ENCODE data around the gene PIK3C2G. TPM values are rescaled to one million over a fixed set of nuclear protein-coding genes. Genes with fewer than 3 reads are reported as not detected.

Gene PIK3C2G
- total RNA-seq, 2 donors from 2014 or later, result not detected

GRCh38 chr12:18320976-18321375 is 59.7 kb downstream of the PIK3C2G start:
- ATAC-seq (no peak), DNase-seq (no peak)
- intact Hi-C loops (cut with DNase I), result no loop called here

DNA sequence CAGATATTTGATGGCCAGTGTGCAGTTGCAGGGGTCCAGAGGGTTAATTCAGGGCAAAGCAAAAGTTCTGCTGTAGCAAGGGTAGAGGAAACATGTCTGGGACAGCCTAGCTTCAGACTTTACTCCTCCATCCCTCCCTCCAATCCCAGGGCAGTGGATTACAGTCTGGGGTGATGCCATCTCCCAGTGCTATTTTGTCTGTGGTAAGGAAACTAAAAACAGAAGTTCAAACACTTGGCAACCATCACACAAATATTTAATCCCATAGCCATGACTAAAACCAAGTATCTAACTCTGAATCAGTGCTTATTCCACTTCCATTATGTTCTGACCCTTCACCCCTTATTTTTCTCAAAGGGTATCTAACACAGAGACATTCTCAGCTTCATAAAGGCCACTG is 61.8 kb downstream of the PIK3C2G start:
- intact Hi-C loops (cut with DNase I), result no loop called here
- ATAC-seq, result no peak
- no peak for DNase-seq

DNA sequence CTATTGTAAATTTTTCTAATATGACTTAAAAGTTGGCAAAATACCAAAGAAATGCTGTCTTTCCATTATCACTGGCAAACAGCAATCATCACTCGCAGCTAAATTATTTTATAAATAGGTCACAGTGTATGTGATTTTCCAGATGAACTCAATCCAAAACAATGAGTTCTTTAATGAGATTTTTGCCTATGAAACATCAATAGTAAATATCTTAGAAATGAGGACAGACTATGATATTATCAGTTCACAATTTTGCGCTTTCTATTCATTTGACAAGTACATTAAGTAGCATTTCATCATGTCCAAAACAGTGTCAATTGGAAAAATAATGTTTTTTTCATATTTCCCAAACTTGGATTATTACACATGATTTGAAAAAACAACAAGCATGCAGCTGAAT is 65.7 kb downstream of the PIK3C2G start:
- no peak for ATAC-seq
- DNase-seq, result no peak
- intact Hi-C loops (cut with DNase I), result no loop called here

DNA sequence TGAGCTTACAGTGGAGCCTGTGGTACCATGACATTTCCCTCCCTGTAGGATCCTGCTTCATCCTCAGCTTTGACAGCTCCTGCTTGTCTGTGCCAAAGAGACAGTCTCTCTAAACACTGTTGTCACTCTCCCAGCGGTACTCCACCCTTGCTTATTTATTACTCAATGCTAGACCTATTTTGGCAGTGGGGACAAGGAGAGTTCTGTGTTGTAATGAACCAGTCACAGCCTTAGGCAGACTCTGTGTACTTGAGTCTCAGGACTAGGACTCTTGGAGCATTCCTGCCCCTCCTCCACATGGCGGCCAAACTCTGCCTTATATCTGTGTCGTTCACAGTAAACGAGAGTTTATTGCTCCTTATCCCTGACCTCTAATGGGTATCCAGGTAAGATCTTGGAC is 70.9 kb downstream of the PIK3C2G start:
- intact Hi-C loops (cut with DNase I), result no loop called here
- ATAC-seq, result peak; percentile 82 to 94
- DNase-seq, result peak; percentile 24

DNA sequence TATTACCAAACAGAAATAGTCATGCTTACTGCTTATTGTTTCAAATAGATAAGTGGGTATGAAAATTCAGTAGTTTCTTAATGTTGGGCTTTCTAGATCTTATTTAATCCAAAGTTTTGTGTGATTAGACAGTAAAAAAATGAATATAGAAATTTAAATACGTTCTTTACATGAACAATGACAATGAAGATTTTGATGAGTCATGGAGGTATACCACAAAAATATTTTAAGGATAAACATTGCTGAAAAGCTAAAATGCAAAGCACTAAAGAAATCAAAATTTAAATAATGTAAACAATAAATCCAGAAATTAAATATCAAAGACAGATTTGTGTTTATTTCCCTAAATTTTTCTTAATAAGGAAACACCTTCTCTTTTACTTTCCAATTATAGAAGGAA is 78.3 kb downstream of the PIK3C2G start:
- intact Hi-C loops (cut with DNase I), result no loop called here
- ATAC-seq, result no peak
- DNase-seq, result no peak

- DNase-seq (no peak), ATAC-seq (no peak)
- intact Hi-C loops (cut with DNase I), result no loop called here
These were observed 78.9 kb downstream of the PIK3C2G start for GRCh38 chr12:18340186-18340585.

DNA sequence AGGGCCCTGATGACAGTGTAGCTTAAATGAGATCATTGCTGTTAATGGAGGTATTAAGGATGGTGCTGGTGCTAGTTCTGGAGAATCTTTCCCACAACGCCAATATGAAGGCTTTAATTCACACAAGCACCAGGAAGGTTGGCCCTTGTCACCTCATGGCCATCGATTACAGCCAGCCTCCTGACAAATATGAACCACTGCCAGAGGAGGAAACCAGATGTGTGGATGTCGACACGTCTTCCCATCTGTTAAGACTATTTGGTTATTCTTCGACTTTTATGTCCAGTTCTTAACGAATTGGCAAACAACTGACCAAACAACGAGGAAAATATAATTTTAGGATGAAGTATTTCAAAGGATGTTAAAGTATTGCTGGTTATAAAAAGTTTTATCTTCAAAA is 79.5 kb downstream of the PIK3C2G start:
- DNase-seq, result no peak
- intact Hi-C loops (cut with DNase I), result no loop called here
- ATAC-seq, result no peak

- intact Hi-C loops (cut with DNase I), result no loop called here
These were observed 82.4 kb downstream of the PIK3C2G start for GRCh38 chr12:18343708-18344107.

DNA sequence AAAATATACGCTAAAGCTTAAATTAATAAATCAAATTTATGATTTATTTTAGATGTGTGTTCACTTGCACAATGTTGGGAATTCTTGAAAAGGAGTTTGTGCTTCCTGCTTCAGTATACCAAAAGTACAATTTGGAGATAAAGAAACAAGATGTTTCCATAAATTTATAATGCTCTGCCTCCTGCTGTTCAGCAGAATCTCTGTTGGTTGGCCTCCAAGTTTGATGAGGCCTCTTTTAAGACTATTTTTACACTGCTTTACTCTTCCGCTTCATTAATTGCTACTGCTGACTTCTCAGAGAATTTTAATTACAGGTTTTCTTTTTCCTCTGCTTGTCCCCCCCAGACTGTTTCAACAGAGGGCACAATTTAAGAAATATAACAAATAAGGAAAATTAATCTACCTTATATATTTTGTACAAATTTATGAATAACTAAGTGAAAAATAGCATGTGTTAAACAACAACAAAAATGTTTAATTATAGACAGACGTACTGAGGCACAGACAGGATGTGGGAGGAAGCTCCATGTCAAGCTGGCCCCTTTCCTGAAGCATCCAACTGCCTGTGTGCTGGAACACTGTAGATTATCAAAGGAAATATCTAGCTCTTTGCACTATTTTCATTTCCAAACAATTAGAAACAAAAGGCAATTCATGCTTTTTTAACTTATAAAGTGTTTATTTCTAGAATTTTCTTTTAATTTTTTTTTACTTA is 83.9 kb downstream of the PIK3C2G start:
- ATAC-seq (no peak), DNase-seq (no peak)
- intact Hi-C loops (cut with DNase I), result no loop called here

More at GRCh38 chr12:18343708-18344107, 82.4 kb downstream of the PIK3C2G start:
- ATAC-seq (no peak), DNase-seq (no peak)

DNA sequence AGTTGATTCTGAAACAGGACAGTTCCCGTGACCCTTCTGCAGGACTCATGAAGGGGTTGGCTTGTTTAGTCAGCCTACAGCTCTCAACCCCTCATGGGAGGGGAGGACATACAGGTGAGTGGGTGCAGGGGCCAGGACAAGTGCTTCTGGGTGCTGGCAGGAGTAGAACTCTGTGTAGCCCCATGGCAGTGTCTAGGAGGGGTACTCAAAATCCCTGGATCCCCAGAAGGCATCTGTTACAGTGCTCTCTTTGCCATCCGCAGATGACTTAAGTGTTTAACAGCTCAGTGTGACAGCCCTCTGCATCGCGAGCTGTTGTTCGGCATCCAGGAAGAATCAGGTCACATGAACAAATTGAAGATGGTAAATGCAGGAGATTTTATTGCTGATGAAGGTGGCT is 91.0 kb downstream of the PIK3C2G start:
- ATAC-seq, result no peak
- intact Hi-C loops (cut with DNase I), result no loop called here
- no peak for DNase-seq

DNA sequence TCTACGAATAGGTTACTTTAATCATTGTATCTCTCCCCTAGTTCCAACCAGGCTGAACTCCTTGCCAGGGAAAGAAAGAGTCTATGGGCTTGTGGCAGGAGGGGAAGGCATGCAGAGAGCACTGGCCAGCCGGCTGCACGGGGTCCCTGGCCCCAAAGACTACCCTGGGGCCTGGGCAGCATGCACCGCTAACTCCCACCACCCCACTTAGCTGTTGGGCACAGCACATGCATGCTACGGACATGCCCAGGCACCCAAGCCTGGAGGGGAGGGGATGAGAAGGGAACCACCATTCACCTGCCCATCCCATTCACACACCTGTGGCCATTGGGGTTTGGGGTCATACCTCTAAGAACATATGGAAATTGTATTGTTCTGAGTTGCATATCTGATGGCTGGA is 94.1 kb downstream of the PIK3C2G start:
- ATAC-seq, result no peak
- DNase-seq, result no peak
- intact Hi-C loops (cut with DNase I), result no loop called here

GRCh38 chr12:18358077-18358476 is 96.8 kb downstream of the PIK3C2G start:
- intact Hi-C loops (cut with DNase I), result no loop called here
- DNase-seq, result no peak
- no peak for ATAC-seq

DNA sequence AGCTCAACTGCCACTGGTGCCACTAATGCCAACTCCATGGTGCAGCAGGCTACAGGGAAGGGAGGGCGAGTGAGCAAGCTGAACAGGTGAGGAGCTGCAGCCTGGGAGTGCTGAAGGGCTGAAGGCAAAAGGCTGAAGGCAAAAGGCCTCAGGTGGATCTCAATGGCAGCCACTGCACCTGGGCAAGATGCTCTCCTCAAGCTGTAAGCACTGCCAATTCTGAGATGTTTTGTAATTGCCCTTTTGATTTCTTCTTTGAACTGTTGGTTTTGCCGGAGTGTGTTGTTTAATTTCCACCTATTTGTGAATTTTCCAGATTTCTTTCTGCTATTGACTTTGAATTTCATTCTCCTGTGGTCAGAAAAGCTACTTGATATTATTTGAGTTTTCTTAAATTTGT is 97.6 kb downstream of the PIK3C2G start:
- ATAC-seq (no peak), DNase-seq (no peak)
- intact Hi-C loops (cut with DNase I), result no loop called here

DNA sequence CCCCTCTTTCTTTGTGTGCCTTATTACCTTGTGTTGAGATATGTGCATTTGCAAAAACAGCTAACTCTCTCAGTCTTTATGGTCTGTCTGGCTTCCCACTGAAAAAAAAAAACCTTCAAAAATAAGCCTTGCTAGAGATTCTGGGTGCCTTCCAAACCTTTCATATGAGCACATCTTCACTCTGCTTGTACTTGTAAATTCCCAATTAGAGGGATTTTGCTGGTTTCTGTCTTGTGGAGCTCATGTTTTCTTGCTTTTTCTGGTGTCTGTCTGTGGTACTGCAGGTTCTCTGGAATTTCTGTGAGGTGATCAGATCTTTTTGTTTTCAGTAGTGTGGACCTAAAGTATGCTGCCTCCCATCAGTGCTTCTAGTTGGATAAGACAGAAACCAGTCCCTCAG is 100.1 kb downstream of the PIK3C2G start:
- ATAC-seq, result no peak
- DNase-seq, result no peak
- intact Hi-C loops (cut with DNase I), result no loop called here

DNA sequence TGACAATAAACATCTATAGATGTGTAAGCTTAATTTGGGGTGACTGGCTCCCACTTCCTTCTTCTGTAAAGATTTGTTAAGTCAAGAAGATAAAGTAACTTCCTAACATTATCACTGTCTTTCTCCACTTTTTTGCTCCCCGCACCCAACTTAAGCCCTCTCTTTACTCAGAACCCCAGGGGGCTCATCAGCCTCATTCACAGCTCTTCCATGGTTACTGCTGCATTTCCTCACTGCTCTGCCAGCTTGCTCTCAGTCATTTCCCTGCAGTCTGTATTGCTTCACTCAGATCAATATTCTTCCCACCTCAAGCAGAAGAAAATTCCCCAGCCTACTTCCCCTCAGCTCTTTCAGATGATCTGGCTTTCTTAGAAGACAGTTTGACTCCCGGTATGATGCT is 102.0 kb downstream of the PIK3C2G start:
- DNase-seq, result no peak
- ATAC-seq, result no peak
- intact Hi-C loops (cut with DNase I), result no loop called here

- DNase-seq (no peak), ATAC-seq (no peak)
- intact Hi-C loops (cut with DNase I), result no loop called here
These were observed 107.3 kb downstream of the PIK3C2G start for GRCh38 chr12:18368594-18368993.

DNA sequence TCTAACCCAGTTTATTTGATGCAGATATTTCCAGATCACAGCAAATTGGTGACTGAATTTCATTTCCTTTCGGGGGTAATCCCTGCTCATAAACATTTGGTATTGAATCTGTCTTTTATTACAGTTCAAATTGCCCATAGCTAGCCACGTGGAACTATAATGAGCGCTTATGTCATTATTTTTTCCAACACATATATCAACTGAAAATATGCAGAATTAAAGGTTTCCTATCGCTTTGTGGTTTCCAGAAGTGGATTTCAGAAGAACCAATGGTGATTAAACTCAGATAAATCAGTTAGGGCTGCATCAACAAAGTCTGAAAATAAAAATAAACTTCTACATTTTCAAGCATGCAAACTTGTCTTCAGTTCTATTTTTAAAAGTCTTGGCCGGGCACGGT is 111.9 kb downstream of the PIK3C2G start:
- intact Hi-C loops (cut with DNase I), result no loop called here
- no peak for DNase-seq
- ATAC-seq, result no peak

GRCh38 chr12:18375131-18375530 is 113.8 kb downstream of the PIK3C2G start:
- intact Hi-C loops (cut with DNase I), result no loop called here
- ATAC-seq (no peak), DNase-seq (no peak)

GRCh38 chr12:18375583-18375982 is 114.3 kb downstream of the PIK3C2G start:
- intact Hi-C loops (cut with DNase I), result no loop called here
- ATAC-seq (no peak), DNase-seq (no peak)

GRCh38 chr12:18382236-18382885 is 121.0 kb downstream of the PIK3C2G start:
- DNase-seq (no peak), ATAC-seq (peak in 1 of 2 donors; percentile 48)
- intact Hi-C loops (cut with DNase I), result no loop called here

DNA sequence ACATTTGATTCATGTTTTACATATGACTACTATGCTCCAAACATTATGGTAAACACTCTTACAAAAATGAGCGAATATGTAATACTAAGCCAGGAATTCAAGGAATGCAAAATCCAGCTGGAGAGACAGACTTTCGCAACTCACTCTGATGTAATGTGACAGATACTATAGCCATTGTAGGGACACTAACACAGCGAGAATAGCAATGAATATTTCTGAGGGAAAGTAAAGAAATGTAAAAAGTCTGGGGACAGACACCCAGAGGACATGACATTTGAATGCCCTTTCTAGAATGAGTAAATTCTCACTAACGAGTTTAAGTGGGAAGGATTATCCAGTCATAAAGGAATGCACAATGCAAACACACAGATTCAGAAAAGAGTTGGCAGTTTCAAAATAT is 121.9 kb downstream of the PIK3C2G start:
- ATAC-seq (peak; percentile 57 to 75), DNase-seq (no peak)
- intact Hi-C loops (cut with DNase I), result no loop called here
